Spinal cord (tissue), 10 donors: ENCODE measurements around the gene CRIM1. TPM values are rescaled to one million over a fixed set of nuclear protein-coding genes. Genes with fewer than 3 reads are reported as not detected.
A peak's percentile ranks its signal among the peaks of the same experiment; 100 is the strongest.

Experiments used
- DNase-seq, 6 donors: peaks; one replicate each; pipeline versions ENCODE4 v3.0.0 to v3.0.0-alpha.2; 2013 to 2015; ENCODE audit warnings: low spot score in 6 of 6, low read depth in 4 of 6
- H3K27ac ChIP-seq: one replicate; pipeline ENCODE4 v1.5.1; 2013; ENCODE audit warnings: low read depth, low read length, control low read depth
- H3K27me3 ChIP-seq: one replicate; pipeline ENCODE4 v1.6.1; 2013; ENCODE audit warnings: low read length; ENCODE audit not compliant: control insufficient read depth, insufficient read depth
- H3K36me3 ChIP-seq: one replicate; pipeline ENCODE4 v1.6.1; 2013; ENCODE audit warnings: low read length; ENCODE audit not compliant: control insufficient read depth, insufficient read depth
- H3K4me1 ChIP-seq: one replicate; pipeline ENCODE4 v1.6.1; 2013; ENCODE audit warnings: low read length; ENCODE audit not compliant: control insufficient read depth, insufficient read depth
- H3K4me3 ChIP-seq: one replicate; pipeline ENCODE4 v1.5.1; 2013; ENCODE audit warnings: low read depth, low read length, control low read depth
- H3K9me3 ChIP-seq: one replicate; pipeline ENCODE4 v1.6.1; 2013; ENCODE audit warnings: low read length; ENCODE audit not compliant: control insufficient read depth, insufficient read depth
- WGBS: methylation state at CpG from one replicate; pipeline ENCODE4 v1.1.5; 2013; ENCODE audit warnings: missing lambda C conversion rate; ENCODE audit not compliant: insufficient coverage; 5-methylcytosine and 5-hydroxymethylcytosine counted together
- polyA plus RNA-seq, 2 donors: library from polyadenylated mRNA; unstranded; fragments of 120-200 nt; gene quantifications; one replicate each; pipeline ENCODE4 v1.2.1, GENCODE V29; 2013; ENCODE audit not compliant: insufficient read length in 2 of 2
- total RNA-seq, 2 donors: library from RNA; depleted of rRNA in 1 of 2; stranded (reverse); fragments of 120-200 nt in 1 of 2; fragments of >200 nt in 1 of 2; gene quantifications; one replicate each; pipeline versions ENCODE4 v1.2.3 to v1.2.4, GENCODE V29; 2013 to 2014
- donor health status: healthy.

The CRIM1 gene
- total and polyA plus RNA-seq, 4 donors: 35.9 to 63.5 (median 49.3) TPM

DNA sequence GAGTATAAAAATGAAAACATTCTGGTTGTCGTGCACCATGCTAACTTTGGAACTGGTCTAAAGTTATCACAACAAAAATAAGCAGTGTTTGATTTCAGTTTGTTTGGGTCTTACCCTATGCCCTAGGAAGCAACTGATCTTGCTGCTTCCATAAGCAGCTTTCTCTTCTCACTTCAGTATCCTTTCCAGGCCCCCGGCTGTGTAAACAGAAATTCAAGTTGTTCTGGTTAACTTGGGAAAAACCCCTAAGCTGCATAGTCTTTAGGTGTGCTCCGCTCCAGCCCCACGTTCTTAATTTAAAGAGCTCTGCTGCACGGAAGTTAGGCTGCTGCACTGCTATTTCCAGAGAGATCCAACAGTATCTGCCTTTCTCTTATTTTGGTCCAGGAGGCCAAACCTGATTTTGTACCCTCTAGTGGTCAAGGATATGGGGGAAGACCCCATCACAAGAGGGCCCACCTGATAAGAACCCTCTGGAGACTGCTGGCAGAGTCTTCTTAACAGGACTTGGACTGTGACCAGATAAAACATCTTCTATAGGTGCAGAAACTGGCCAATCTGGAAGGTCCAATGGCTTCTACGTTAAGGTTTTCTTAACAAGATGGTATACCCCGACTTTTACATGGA lies 173.3 kb downstream of the CRIM1 start:
- peak in 1 of 6 donors; percentile 24 for DNase-seq
- 84% methylated on average over 3 of the region's 7 CpGs for WGBS
- no peaks in the 10 kb centered on the region for H3K4me1 ChIP-seq
- H3K27ac ChIP-seq: no peak overlapping the region
- no peaks in the 10 kb centered on the region for H3K9me3 ChIP-seq
- no peaks in the 10 kb centered on the region for H3K36me3 ChIP-seq
- no peaks in the 10 kb centered on the region for H3K27me3 ChIP-seq
- no peak overlapping the region for H3K4me3 ChIP-seq

DNA sequence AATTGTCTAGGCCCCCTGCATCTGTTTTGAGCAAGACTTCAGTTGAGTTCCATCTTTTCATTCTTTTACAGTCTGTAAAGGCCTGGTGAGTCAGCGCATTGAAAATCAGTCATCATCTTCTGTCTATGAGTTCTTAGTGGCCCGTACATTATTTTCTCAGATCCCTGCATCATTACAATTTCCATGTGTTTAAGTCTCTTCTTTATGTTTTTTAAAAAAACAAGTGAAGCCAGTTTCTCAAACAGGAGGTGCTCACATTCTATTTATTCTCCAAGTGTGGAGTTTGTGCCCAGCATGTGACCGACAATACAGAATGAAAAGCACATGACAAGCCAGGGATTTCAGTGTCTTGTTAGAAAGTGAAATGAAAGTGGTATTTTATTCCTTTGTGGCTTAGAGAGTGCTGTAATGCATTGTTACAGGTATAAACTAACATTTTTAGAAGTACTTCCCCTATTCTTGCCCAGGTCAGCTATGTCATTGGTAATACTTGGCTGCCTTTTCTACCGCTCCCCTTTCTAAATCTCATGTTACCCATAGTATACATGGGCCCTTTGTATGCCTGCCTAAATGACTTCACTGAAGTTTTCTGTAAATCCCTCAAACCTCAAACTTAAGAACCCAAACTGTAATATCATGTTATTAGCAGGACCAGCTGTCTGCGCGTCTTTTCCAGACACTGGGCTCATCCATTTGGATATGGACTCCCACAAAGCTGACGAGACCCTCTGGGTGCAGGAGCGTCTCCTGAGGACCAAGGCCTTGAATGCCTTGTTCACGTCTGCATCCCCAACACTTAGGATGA lies 174.8 kb downstream of the CRIM1 start:
- Histone ChIP-seq H3K4me1 (no peaks in the 10 kb centered on the region), H3K4me3 (no peak overlapping the region), H3K27me3 (no peaks in the 10 kb centered on the region), H3K9me3 (no peaks in the 10 kb centered on the region), H3K36me3 (no peaks in the 10 kb centered on the region), H3K27ac (no peak overlapping the region)
- peak in 1 of 6 donors; percentile 15 for DNase-seq
- WGBS: 92% methylated on average over 5 of the region's 9 CpGs

DNA sequence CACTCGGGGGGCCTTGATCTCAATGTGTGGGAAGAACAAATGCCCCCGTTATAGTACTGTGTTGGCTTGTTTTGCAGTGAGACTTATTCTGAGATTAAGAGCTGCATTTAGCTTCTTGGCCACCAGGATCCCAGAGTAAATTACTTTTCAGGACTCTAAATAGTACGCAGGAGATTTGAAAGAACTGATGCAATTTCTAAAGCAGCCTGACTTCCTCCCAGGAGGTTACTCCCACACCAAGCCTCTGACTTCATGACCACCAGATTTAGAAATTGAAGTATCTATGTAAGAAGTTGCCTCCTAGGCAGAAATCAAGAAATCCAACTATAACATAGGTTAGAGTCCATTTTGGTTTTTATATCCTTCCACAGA lies 175.4 kb downstream of the CRIM1 start:
- Histone ChIP-seq H3K9me3 (no peaks in the 10 kb centered on the region), H3K4me3 (no peak overlapping the region), H3K36me3 (no peaks in the 10 kb centered on the region), H3K4me1 (no peaks in the 10 kb centered on the region), H3K27me3 (no peaks in the 10 kb centered on the region), H3K27ac (no peak overlapping the region)
- DNase-seq: peak in 1 of 6 donors; percentile 14
- no CpG with 5 or more reads among the region's 3 CpGs for WGBS

DNA sequence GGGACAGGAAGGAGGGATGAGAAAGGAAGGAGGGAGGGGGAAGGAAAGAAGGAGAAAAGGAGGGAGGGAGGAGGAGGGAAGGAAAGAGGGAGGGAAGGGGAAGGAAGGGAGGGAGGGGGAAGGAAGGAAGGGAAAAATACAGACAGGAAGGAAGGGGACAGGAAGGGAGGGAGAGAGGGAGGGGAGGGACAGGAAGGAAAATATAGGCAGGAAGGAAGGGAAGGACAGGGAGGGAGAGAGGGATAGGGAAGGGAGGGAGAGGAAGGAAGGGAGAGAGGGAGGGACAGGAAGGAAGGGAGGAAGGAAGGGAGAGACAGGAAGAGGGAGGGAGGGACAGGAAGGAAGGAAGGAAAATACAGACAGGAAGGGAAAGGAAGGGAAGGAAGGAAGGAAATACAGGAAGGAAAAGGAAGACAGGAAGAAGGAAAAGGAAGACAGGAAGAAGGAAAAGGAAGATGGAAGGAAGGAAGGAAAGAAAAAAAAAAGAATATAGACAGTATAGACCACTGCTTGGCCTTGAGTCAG lies 178.8 kb downstream of the CRIM1 start:
- no peaks in the 10 kb centered on the region for H3K4me1 ChIP-seq
- no peak overlapping the region for H3K27ac ChIP-seq
- no peak overlapping the region for H3K4me3 ChIP-seq
- DNase-seq: no peak
- no peaks in the 10 kb centered on the region for H3K27me3 ChIP-seq
- H3K36me3 ChIP-seq: peaks cover 7% of the 10 kb centered on the region
- no peaks in the 10 kb centered on the region for H3K9me3 ChIP-seq

DNA sequence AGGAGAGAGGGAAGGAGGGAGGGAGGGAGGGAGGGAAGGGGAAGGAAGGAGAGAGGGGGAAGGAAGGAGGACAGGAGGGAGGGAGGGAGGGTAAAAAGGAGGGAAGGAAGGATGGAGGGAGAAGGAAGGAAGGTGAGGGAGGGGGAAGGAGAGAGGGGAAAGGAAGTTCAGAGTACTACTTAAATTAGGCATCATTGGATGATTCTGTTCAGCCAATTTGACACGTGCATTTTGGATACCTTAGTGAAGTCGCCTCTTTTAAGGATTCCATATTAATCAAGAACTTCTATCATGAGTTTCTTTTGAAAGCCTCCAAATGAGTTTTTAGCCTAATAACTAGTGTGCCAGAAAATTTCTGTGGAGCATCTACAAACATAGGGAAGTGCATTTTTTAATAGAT lies 179.5 kb downstream of the CRIM1 start:
- Histone ChIP-seq H3K4me3 (no peak overlapping the region), H3K4me1 (no peaks in the 10 kb centered on the region), H3K27me3 (no peaks in the 10 kb centered on the region), H3K27ac (no peak overlapping the region), H3K36me3 (peaks cover 7% of the 10 kb centered on the region), H3K9me3 (no peaks in the 10 kb centered on the region)
- 83% methylated on average over 1 of the region's 2 CpGs for WGBS
- no peak for DNase-seq

DNA sequence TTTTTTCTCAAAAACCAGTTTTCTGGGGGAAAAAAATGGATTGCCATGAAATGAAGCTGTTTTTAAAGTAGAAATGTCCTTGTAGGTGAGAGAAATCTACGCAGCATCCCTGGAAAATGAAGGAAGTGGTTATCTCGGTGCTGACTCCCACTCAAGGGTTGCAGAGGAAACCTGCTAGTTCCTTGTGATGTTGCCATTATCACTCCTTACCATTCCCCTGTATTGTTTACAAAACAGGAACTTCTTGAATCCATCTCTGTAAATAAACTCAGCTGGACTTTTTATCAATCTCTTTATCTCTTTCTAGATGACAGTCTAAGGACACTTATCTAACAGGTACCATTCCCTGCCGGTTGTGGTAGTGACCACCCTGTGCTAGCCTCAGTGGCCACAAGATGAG lies 181.2 kb downstream of the CRIM1 start:
- Histone ChIP-seq H3K27ac (no peak overlapping the region), H3K36me3 (peaks cover 7% of the 10 kb centered on the region), H3K4me1 (no peaks in the 10 kb centered on the region), H3K4me3 (no peak overlapping the region), H3K27me3 (no peaks in the 10 kb centered on the region), H3K9me3 (no peaks in the 10 kb centered on the region)
- whole genome bisulfite sequencing: 92% methylated on average over 2 of the region's 3 CpGs
- DNase-seq: no peak

DNA sequence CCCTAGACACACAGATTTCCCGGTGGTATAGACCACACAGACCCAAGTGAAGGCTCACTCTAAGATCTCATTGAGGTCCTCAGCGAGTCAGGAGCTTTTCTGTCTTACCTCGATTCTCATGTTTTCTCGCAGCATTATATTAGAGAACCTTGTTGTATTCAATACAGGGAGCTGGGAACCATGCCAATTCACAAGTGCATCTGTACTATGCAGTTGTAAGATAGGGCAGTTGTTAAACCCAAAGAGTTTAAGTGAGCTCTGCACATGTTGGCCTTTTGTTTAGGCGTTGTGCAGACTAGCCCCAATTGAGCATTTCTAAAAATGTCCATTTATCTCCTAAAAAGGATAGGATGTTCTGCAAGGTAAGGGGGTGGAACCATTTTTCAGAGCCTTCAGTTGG lies 182.8 kb downstream of the CRIM1 start:
- H3K4me1 ChIP-seq: no peaks in the 10 kb centered on the region
- no peaks in the 10 kb centered on the region for H3K9me3 ChIP-seq
- H3K4me3 ChIP-seq: no peak overlapping the region
- DNase-seq: peak in 2 of 6 donors; percentile 28 to 76
- no peak overlapping the region for H3K27ac ChIP-seq
- 100% methylated on average over 1 of the region's 5 CpGs for WGBS
- peaks cover 7% of the 10 kb centered on the region for H3K36me3 ChIP-seq
- H3K27me3 ChIP-seq: no peaks in the 10 kb centered on the region

DNA sequence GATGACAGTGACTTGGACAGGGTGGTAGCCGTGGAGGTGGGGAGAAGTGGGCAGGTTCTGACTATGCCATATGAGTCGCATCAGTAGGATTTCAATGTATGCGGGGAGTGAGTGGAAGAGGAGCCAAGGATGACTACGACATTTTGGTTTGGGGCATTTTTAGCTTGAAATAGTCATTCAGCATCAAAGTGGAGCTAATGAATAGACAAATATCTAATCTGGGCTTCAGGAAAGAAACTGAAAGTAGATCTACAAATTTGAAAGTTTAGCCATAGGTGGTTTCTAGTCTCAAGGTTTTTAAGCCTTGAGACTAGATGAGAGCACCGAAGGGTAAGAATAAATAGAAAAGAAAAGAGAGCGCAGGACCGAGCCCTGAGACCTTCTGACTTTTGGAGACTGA lies 184.1 kb downstream of the CRIM1 start:
- 100% methylated on average over 7 of the region's 7 CpGs for WGBS
- peaks cover 7% of the 10 kb centered on the region for H3K36me3 ChIP-seq

DNA sequence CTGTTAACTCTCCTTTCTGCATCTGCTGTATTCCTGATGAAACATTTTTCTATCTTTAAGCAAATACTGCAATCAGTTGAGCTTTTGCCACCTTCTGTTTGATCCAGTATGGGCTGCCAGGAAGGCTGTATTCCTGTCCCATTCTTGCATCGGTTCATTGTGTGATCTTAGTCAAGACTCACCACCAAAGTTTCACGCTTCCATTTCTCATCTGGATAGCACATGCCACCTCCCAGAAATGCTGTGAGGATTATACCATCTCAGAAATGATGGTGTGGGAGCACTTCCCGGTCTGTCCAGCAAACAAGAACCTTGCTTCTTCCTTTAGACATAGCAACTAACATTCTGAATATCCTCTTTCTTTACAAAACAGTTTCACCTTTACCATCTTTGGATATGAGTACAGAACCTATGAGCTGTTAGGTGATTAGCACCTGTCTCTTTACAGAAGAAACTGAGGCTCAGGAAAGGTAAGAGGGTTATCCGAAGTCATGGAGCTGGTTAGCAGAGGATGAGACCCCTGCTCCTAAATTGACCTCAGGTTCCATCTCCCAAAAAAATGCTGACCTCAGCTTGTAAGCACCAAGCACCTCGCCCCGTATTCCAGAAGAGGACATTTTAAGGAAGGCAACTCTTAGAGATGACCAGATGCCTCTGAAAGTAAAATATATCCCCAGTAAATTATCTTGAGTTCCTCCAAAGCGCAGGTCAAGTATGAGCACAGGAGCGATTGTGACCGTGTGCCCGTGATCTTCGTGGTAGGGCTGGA lies 185.6 kb downstream of the CRIM1 start:
- H3K36me3 ChIP-seq: peaks cover 7% of the 10 kb centered on the region
- no peak overlapping the region for H3K4me3 ChIP-seq
- WGBS: 100% methylated on average over 1 of the region's 11 CpGs
- H3K27me3 ChIP-seq: no peaks in the 10 kb centered on the region
- no peak for DNase-seq
- no peaks in the 10 kb centered on the region for H3K4me1 ChIP-seq
- no peak overlapping the region for H3K27ac ChIP-seq
- no peaks in the 10 kb centered on the region for H3K9me3 ChIP-seq

More for the DNA sequence above, 184.1 kb downstream of the CRIM1 start:
- DNase-seq: no peak
- Histone ChIP-seq H3K4me3 (no peak overlapping the region), H3K27me3 (no peaks in the 10 kb centered on the region), H3K9me3 (no peaks in the 10 kb centered on the region), H3K27ac (no peak overlapping the region), H3K4me1 (no peaks in the 10 kb centered on the region)
